WI38 (cell line): ENCODE data around the gene CALY.

Experiments
- H3K4me3 ChIP-seq: 2 replicates; pipeline ENCODE4 v1.5.1; 2011; ENCODE audit warnings: low read depth, mild to moderate bottlenecking, control low read depth, low read length
- CTCF ChIP-seq: IDR thresholded peaks from 2 replicates; pipeline ENCODE4 v1.5.1; 2012; ENCODE audit warnings: low read depth, mild to moderate bottlenecking, control low read depth, low read length

Gene CALY

GRCh38 chr10:133342942-133343341, 6.2 kb upstream of the CALY start:
- H3K4me3 ChIP-seq, result no peak overlapping the region
- TF ChIP-seq CTCF, result no peak

- TF ChIP-seq CTCF, result no peak
- H3K4me3 ChIP-seq, result no peak overlapping the region
Measured at GRCh38 chr10:133341983-133342382, 5.3 kb upstream of the CALY start.

GRCh38 chr10:133339708-133340380, 3.1 kb upstream of the CALY start:
- no peak for TF ChIP-seq CTCF
- no peak overlapping the region for H3K4me3 ChIP-seq

GRCh38 chr10:133338080-133339071, 1.7 kb upstream of the CALY start:
- H3K4me3 ChIP-seq, result no peak overlapping the region
- no peak for TF ChIP-seq CTCF

GRCh38 chr10:133337370-133337725, 652 bp upstream of the CALY start:
- no peak for TF ChIP-seq CTCF
- H3K4me3 ChIP-seq, result no peak overlapping the region

- no peak overlapping the region for H3K4me3 ChIP-seq
- TF ChIP-seq CTCF, result no peak
Measured at GRCh38 chr10:133336118-133336576, 549 bp downstream of the CALY start.
